ENCODE data around the gene MSH3. TPM values are rescaled to one million over a fixed set of nuclear protein-coding genes. Genes with fewer than 3 reads are reported as not detected.

The MSH3 gene
- polyA plus RNA-seq, 1 donor (not counting 4 experiments of a cell fraction or from before 2014, with no cell fraction given): 11.1 TPM

GRCh38 chr5:80705801-80706200, 51.3 kb downstream of the MSH3 start:
- Histone ChIP-seq H3K4me3 (ENCODE audit: control insufficient read depth in 2 of 3, extremely low read depth in 1 of 3, insufficient read depth in 2 of 3, low read depth in 1 of 3, low read length in 3 of 3) (no peak overlapping the region), H3K79me2 (ENCODE audit: control insufficient read depth, insufficient read depth, low read length) (no peaks in the 10 kb centered on the region), H3K27ac (ENCODE audit: control insufficient read depth, insufficient read depth, low read length) (no peak overlapping the region), H4K20me1 (ENCODE audit: control insufficient read depth, extremely low read depth, insufficient read depth, low read length) (no peaks in the 10 kb centered on the region), H3K4me1 (ENCODE audit: control insufficient read depth, extremely low read depth, insufficient read depth, low read length) (no peaks in the 10 kb centered on the region), H3K9ac (ENCODE audit: control insufficient read depth, extremely low read depth, insufficient read depth, low read length) (no peak overlapping the region), H2AFZ (ENCODE audit: control insufficient read depth, low read length) (no peak overlapping the region), H3K9me3 (ENCODE audit: control insufficient read depth, low read depth, low read length) (no peaks in the 10 kb centered on the region), H3K4me2 (ENCODE audit: control insufficient read depth, extremely low read depth, insufficient read depth, low read depth, low read length) (no peak overlapping the region), H3K36me3 (ENCODE audit: control insufficient read depth in 2 of 2, extremely low read depth in 1 of 2, insufficient read depth in 2 of 2, low read length in 2 of 2) (peaks cover 0 to 3% of the 10 kb centered on the region in 2 experiments), H3K9me1 (ENCODE audit: control insufficient read depth, extremely low read depth, insufficient read depth, low read length) (no peaks in the 10 kb centered on the region), H3K27me3 (ENCODE audit: control insufficient read depth, extremely low read depth, insufficient read depth, low read length) (no peaks in the 10 kb centered on the region)
- TF ChIP-seq EZH2 (IDR thresholded peaks at IDR 0.05; ENCODE audit: low read length): no peak
- no peak for TF ChIP-seq CTCF (optimal IDR thresholded peaks at IDR 0.05 in 1 of 3, IDR thresholded peaks at IDR 0.05 in 1 of 3, conservative IDR thresholded peaks at IDR 0.05 in 1 of 3; ENCODE audit: extremely low read depth in 1 of 3, insufficient read depth in 2 of 3, low read length in 3 of 3)
- dilution Hi-C loops (cut with MboI; ENCODE audit: extremely low pct_ligation_motif_present, low sequenced_read_pairs): no loop called here
- DNase-seq (ENCODE audit: low read depth, low spot score): no peak
- no peak for FAIRE-seq

GRCh38 chr5:80706835-80707447, 52.5 kb downstream of the MSH3 start:
- Histone ChIP-seq H2AFZ (ENCODE audit: control insufficient read depth, low read length) (no peak overlapping the region), H4K20me1 (ENCODE audit: control insufficient read depth, extremely low read depth, insufficient read depth, low read length) (no peaks in the 10 kb centered on the region), H3K9me1 (ENCODE audit: control insufficient read depth, extremely low read depth, insufficient read depth, low read length) (no peaks in the 10 kb centered on the region), H3K4me3 (ENCODE audit: control insufficient read depth in 2 of 3, extremely low read depth in 1 of 3, insufficient read depth in 2 of 3, low read depth in 1 of 3, low read length in 3 of 3) (no peak overlapping the region), H3K36me3 (ENCODE audit: control insufficient read depth in 2 of 2, extremely low read depth in 1 of 2, insufficient read depth in 2 of 2, low read length in 2 of 2) (peaks cover 0 to 3% of the 10 kb centered on the region in 2 experiments), H3K79me2 (ENCODE audit: control insufficient read depth, insufficient read depth, low read length) (no peaks in the 10 kb centered on the region), H3K4me1 (ENCODE audit: control insufficient read depth, extremely low read depth, insufficient read depth, low read length) (no peaks in the 10 kb centered on the region), H3K9ac (ENCODE audit: control insufficient read depth, extremely low read depth, insufficient read depth, low read length) (no peak overlapping the region), H3K4me2 (ENCODE audit: control insufficient read depth, extremely low read depth, insufficient read depth, low read depth, low read length) (no peak overlapping the region), H3K27me3 (ENCODE audit: control insufficient read depth, extremely low read depth, insufficient read depth, low read length) (no peaks in the 10 kb centered on the region), H3K9me3 (ENCODE audit: control insufficient read depth, low read depth, low read length) (no peaks in the 10 kb centered on the region), H3K27ac (ENCODE audit: control insufficient read depth, insufficient read depth, low read length) (no peak overlapping the region)
- dilution Hi-C loops (cut with MboI; ENCODE audit: extremely low pct_ligation_motif_present, low sequenced_read_pairs): no loop called here
- FAIRE-seq (no peak), DNase-seq (ENCODE audit: low read depth, low spot score) (no peak)
- TF ChIP-seq CTCF (optimal IDR thresholded peaks at IDR 0.05 in 1 of 3, IDR thresholded peaks at IDR 0.05 in 1 of 3, conservative IDR thresholded peaks at IDR 0.05 in 1 of 3; ENCODE audit: extremely low read depth in 1 of 3, insufficient read depth in 2 of 3, low read length in 3 of 3) (no peak), EZH2 (IDR thresholded peaks at IDR 0.05; ENCODE audit: low read length) (no peak)

Data from keratinocyte (primary cell).